Measurements from ENCODE around the gene TRIP10. TPM values are rescaled to one million over a fixed set of nuclear protein-coding genes. Genes with fewer than 3 reads are reported as not detected.

Gene TRIP10
- total and polyA plus RNA-seq, 2 of the 13 experiments (the other 11 are each of a cell fraction or from before 2014, with no cell fraction given) = 32.5 to 33.2 TPM

- TF ChIP-seq ZNF563 (CRISPR knock-in tag; IDR thresholded peaks at IDR 0.05) (0 out of 2 replicates have a peak, but pooled peaks have one; percentile 2), RCOR2 (CRISPR knock-in tag; IDR thresholded peaks at IDR 0.05) (no peak), AKAP8 (CRISPR knock-in tag; IDR thresholded peaks at IDR 0.05) (no peak; the same call in 1 of the 2 replicates), ATRX (CRISPR knock-in tag; IDR thresholded peaks at IDR 0.05; ENCODE audit: borderline replicate concordance) (no peak), ZBTB34 (CRISPR knock-in tag; IDR thresholded peaks at IDR 0.05) (no peak), TGIF2 (CRISPR knock-in tag; IDR thresholded peaks at IDR 0.05) (no peak), MEF2D (CRISPR knock-in tag; IDR thresholded peaks at IDR 0.05) (no peak; the same call in 1 of the 2 replicates), ZBTB8A (CRISPR knock-in tag; IDR thresholded peaks at IDR 0.05; ENCODE audit: borderline replicate concordance, low read depth) (no peak), ZBTB2 (CRISPR knock-in tag; IDR thresholded peaks at IDR 0.05; ENCODE audit: low read depth) (no peak), ZNF276 (CRISPR knock-in tag; IDR thresholded peaks at IDR 0.05; ENCODE audit: low read depth) (no peak), YEATS2 (CRISPR knock-in tag; IDR thresholded peaks at IDR 0.05; ENCODE audit: borderline replicate concordance) (no peak), RARA (CRISPR knock-in tag; IDR thresholded peaks at IDR 0.05) (no peak), ZNF687 (CRISPR knock-in tag; IDR thresholded peaks at IDR 0.05) (no peak; the same call in 1 of the 2 replicates), ATF1 (CRISPR knock-in tag; IDR thresholded peaks at IDR 0.05) (peak; percentile 99), TSC22D2 (CRISPR knock-in tag; IDR thresholded peaks at IDR 0.05; ENCODE audit: borderline replicate concordance) (no peak), ZBTB46 (CRISPR knock-in tag; IDR thresholded peaks at IDR 0.05; ENCODE audit: borderline replicate concordance) (no peak), ZNF33A (CRISPR knock-in tag; IDR thresholded peaks at IDR 0.05; ENCODE audit: borderline replicate concordance) (no peak)
Measured at GRCh38 chr19:6737284-6737872, 2.1 kb upstream of the TRIP10 start, which contains the start of gene GPR108 (continued).

All from HepG2 (cell line).